Ovary (tissue), 3 donors: ENCODE results near the gene RHNO1.

ENCODE experiments used
- CTCF ChIP-seq, 3 donors: fragments of 450-650 bp in 2 of 3; fragments of 200-600 bp in 1 of 3; IDR thresholded peaks; one replicate each; pipeline versions ENCODE4 v1.5.1 to v1.8.0; 2016 to 2022; ENCODE audit warnings: antibody characterized with exemption in 3 of 3, mild to moderate bottlenecking in 1 of 3
- EP300 ChIP-seq: sonication (generic); formaldehyde crosslinking; IDR thresholded peaks from one replicate; pipeline ENCODE4 v1.6.1; 2017; ENCODE audit warnings: antibody characterized with exemption
- POLR2A ChIP-seq: fragments of 450-650 bp; IDR thresholded peaks from one replicate; pipeline ENCODE4 v1.6.1; 2017; ENCODE audit warnings: antibody characterized with exemption, mild to moderate bottlenecking, moderate library complexity
- donor health status: DM: no; HTN: no; CAD: no.

GRCh38 chr12:2857021-2857431 is 20.0 kb upstream of the RHNO1 start, which contains the start of gene TEX52:
- TF ChIP-seq EP300 (no peak), CTCF (IDR thresholded peaks at IDR 0.05) (no peak), POLR2A (no peak)
